ENCODE measurements around the gene CBFB. TPM values are rescaled to one million over a fixed set of nuclear protein-coding genes. Genes with fewer than 3 reads are reported as not detected.

Gene CBFB
- total and polyA plus RNA-seq, 9 of the 15 experiments (the other 6 are each of a cell fraction or from before 2014, with no cell fraction given): 22.0 to 112 (median 66.5) TPM

GRCh38 chr16:67017810-67018488, 11.0 kb upstream of the CBFB start (continued):
- TF ChIP-seq MNT (conservative IDR thresholded peaks at IDR 0.05): peak in 1 of 2 experiments; percentile 80; a peak in 3 of 4 replicates
- TF ChIP-seq SLC30A9 (CRISPR knock-in tag; IDR thresholded peaks at IDR 0.05): no peak
- no peak for TF ChIP-seq KLF13 (tag; IDR thresholded peaks at IDR 0.05; ENCODE audit: borderline replicate concordance, low read depth)
- TF ChIP-seq IRF9 (tag; IDR thresholded peaks at IDR 0.05): no peak
- TF ChIP-seq HDAC1 (IDR thresholded peaks at IDR 0.05): no peak
- no peak for TF ChIP-seq TAF15 (IDR thresholded peaks at IDR 0.05; ENCODE audit: low read depth, low read length)
- TF ChIP-seq ATF7 (IDR thresholded peaks at IDR 0.05): peak; percentile 28; the same call in 1 of the 2 replicates
- TF ChIP-seq TAL1 (IDR thresholded peaks at IDR 0.05): no peak
- TF ChIP-seq COPS2 (conservative IDR thresholded peaks at IDR 0.05): no peak
- TF ChIP-seq CREM (IDR thresholded peaks at IDR 0.05; ENCODE audit: low read depth): peak; percentile 69
- peak; percentile 66 for TF ChIP-seq NFYB (IDR thresholded peaks at IDR 0.05; ENCODE audit: extremely low read depth, insufficient read length)
- TF ChIP-seq POU5F1 (IDR thresholded peaks at IDR 0.05; ENCODE audit: borderline replicate concordance, low read depth, low read length, partially characterized antibody): no peak
- TF ChIP-seq SMC3 (conservative IDR thresholded peaks at IDR 0.05; ENCODE audit: insufficient read depth, low read depth, low read length): peak; percentile 95
- TF ChIP-seq CREB3L1 (IDR thresholded peaks at IDR 0.05; ENCODE audit: borderline replicate concordance, low read depth): 0 out of 2 replicates have a peak, but pooled peaks have one; percentile 19
- no peak for TF ChIP-seq MXD1 (CRISPR knock-in tag; IDR thresholded peaks at IDR 0.05; ENCODE audit: borderline replicate concordance, poor library complexity, severe bottlenecking)
- TF ChIP-seq CXXC5 (CRISPR knock-in tag; IDR thresholded peaks at IDR 0.05): peak; percentile 19; the same call in 1 of the 2 replicates
- no peak for TF ChIP-seq CAMTA2 (CRISPR knock-in tag; conservative IDR thresholded peaks at IDR 0.05)
- no peak for TF ChIP-seq KLF6 (CRISPR knock-in tag; IDR thresholded peaks at IDR 0.05; ENCODE audit: borderline replicate concordance)
- TF ChIP-seq LEF1 (IDR thresholded peaks at IDR 0.05): 0 out of 2 replicates have a peak, but pooled peaks have one; percentile 20
- peak; percentile 72 for TF ChIP-seq MYC (IDR thresholded peaks at IDR 0.05; ENCODE audit: low read depth, low read length)
- TF ChIP-seq MYC (CRISPR knock-in tag; IDR thresholded peaks at IDR 0.05; ENCODE audit: borderline replicate concordance, low read depth): no peak
- TF ChIP-seq PKNOX1 (IDR thresholded peaks at IDR 0.05): no peak
- no peak for TF ChIP-seq BCL6 (CRISPR knock-in tag; IDR thresholded peaks at IDR 0.05)
